Transverse colon (tissue), 4 donors: ENCODE data around the gene CNPPD1. TPM values are rescaled to one million over a fixed set of nuclear protein-coding genes. Genes with fewer than 3 reads are reported as not detected.
A peak's percentile ranks its signal among the peaks of the same experiment; 100 is the strongest.

Source experiments
- DNase-seq: peaks from one replicate; pipeline ENCODE4 v3.0.0-alpha.2; 2019
- H3K27ac ChIP-seq, 4 donors: fragments of 200-600 bp; sonication (generic); 2 replicates each; pipeline ENCODE4 v1.5.1; 2016 to 2018; ENCODE audit warnings: inconsistent platforms in 4 of 4
- H3K27me3 ChIP-seq: fragments of 200-600 bp; sonication (generic); 2 replicates; pipeline ENCODE4 v1.5.1; 2017; ENCODE audit warnings: inconsistent platforms
- H3K36me3 ChIP-seq, 4 donors: fragments of 200-600 bp; sonication (generic); 2 replicates each; pipeline ENCODE4 v1.5.1; 2017 to 2019; ENCODE audit warnings: inconsistent platforms in 4 of 4
- H3K4me1 ChIP-seq, 4 donors: fragments of 200-600 bp; sonication (generic); 2 replicates each; pipeline ENCODE4 v1.5.1; 2017 to 2020; ENCODE audit warnings: inconsistent platforms in 4 of 4
- H3K4me3 ChIP-seq, 4 donors: fragments of 200-600 bp; sonication (generic); 1 replicate in 1 of 4; 2 replicates in 3 of 4; pipeline versions ENCODE4 v1.5.1 to v1.6.1; 2017 to 2019; ENCODE audit warnings: inconsistent platforms in 4 of 4
- H3K9me3 ChIP-seq, 2 donors: fragments of 200-600 bp; sonication (generic); 2 replicates each; pipeline ENCODE4 v1.5.1; 2017 to 2019; ENCODE audit warnings: inconsistent platforms in 2 of 2
- CTCF ChIP-seq, 5 experiments: fragments of 200-600 bp in 3 of 5; fragments of 450-650 bp in 2 of 5; sonication (generic) in 3 of 5; IDR thresholded peaks; 1 replicate in 2 of 5; 2 replicates in 3 of 5; pipeline ENCODE4 v1.5.1; 2016 to 2017; ENCODE audit warnings: antibody characterized with exemption in 5 of 5, inconsistent platforms in 3 of 5, mild to moderate bottlenecking in 2 of 5, moderate library complexity in 1 of 5
- EP300 ChIP-seq: sonication (generic); formaldehyde crosslinking; IDR thresholded peaks from one replicate; pipeline ENCODE4 v1.6.1; 2017; ENCODE audit warnings: antibody characterized with exemption, low read depth
- POLR2A ChIP-seq: fragments of 450-650 bp; IDR thresholded peaks from one replicate; pipeline ENCODE4 v1.6.1; 2016; ENCODE audit warnings: antibody characterized with exemption, mild to moderate bottlenecking, moderate library complexity
- POLR2AphosphoS5 ChIP-seq, 3 donors: sonication (generic); formaldehyde crosslinking; IDR thresholded peaks; one replicate each; pipeline ENCODE4 v1.6.1; 2016; ENCODE audit warnings: antibody characterized with exemption in 3 of 3
- WGBS, 2 donors: methylation state at CpG; one replicate each; pipeline ENCODE4 v1.1.5; 2018; ENCODE audit warnings: low coverage in 1 of 2; 5-methylcytosine and 5-hydroxymethylcytosine counted together
- in situ Hi-C, 4 donors: fragments of 200-750 bp; cut with MboI; loops; one replicate each; pipeline versions ENCODE4 v1.15.0 to v1.15.1; 2017; ENCODE audit warnings: low sequenced_read_pairs in 3 of 4, low pct_ligation_motif_present in 1 of 4, low pct_unique_long_range_greater_than_20kb in 1 of 4
- intact Hi-C: fragments of 100-400 bp; cut with DNase I; formaldehyde crosslinking; loops from one replicate; pipeline ENCODE4 v1.15.1; 2023; ENCODE audit warnings: low total_unique reads
- total RNA-seq, 4 donors: library from RNA; depleted of rRNA; stranded (reverse); fragments of >200 nt; gene quantifications; one replicate each; pipeline ENCODE4 v1.1.0, GENCODE V29; 2016

CNPPD1 gene
- total RNA-seq, 4 donors from 2014 or later = 50.4 to 114 (median 106) TPM

GRCh38 chr2:219172231-219173154 is 4.2 kb downstream of the CNPPD1 start:
- Histone ChIP-seq H3K9me3 (no peaks in the 10 kb centered on the region), H3K36me3 (peaks cover 0 to 25% (median 7%) of the 10 kb centered on the region in 4 donors), H3K4me3 (no peak overlapping the region), H3K27me3 (no peaks in the 10 kb centered on the region), H3K4me1 (peaks cover 5 to 36% (median 14%) of the 10 kb centered on the region in 4 donors), H3K27ac (peak overlapping the region in 2 of 4 donors; percentile 65 to 79)
- in situ Hi-C loops (loop anchor here in 3 of 4 donors (5.0 to 25.0 kb wide), 3 partner anchors 35 to 122 kb away; partner anchors contain the start of genes DNAJB2 (in 1 of the 3) and ZFAND2B (in 1 of the 3)), intact Hi-C loops (no loop called here)
- WGBS, 2 donors = 88 to 90% methylated on average over 2 to 16 of the region's 16 CpGs
- DNase-seq = no peak
- TF ChIP-seq POLR2A = no peak
- TF ChIP-seq EP300 = no peak
- no peak for TF ChIP-seq POLR2AphosphoS5 (IDR thresholded peaks at IDR 0.05)
- no peak for TF ChIP-seq CTCF (IDR thresholded peaks at IDR 0.05)

DNA sequence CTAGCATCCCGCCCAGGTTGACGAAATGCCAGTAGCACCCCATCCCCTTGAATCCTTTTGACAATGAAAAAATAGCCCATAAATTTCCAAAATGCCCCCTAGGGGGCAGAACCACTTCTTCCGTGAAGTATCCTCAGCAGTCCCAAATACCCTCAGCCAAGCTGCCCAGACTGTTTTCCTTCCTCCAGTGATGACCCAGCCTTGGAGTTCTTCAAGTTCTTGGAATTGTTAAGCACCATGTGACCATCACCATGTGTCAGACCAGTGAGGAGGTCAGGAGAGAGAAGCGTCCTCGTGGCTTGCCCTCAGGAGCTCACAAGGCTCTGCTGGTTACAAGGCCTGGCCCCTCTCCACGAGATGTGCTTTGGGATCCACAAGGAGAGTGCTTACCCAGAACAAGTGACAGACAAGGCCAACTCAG is 5.5 kb downstream of the CNPPD1 start:
- peak; percentile 63 to 75 (median 69) for TF ChIP-seq CTCF (IDR thresholded peaks at IDR 0.05)
- no peak for TF ChIP-seq EP300
- peak in 2 of 3 donors; percentile 28 to 37 for TF ChIP-seq POLR2AphosphoS5 (IDR thresholded peaks at IDR 0.05)
- H3K9me3 ChIP-seq = no peaks in the 10 kb centered on the region
- 32% methylated on average over 6 of the region's 6 CpGs; no CpG with 5 or more reads in 1 of the 2 donors for WGBS, 2 donors
- in situ Hi-C loops = loop anchor here in 3 of 4 donors (5.0 to 25.0 kb wide), 3 partner anchors 36 to 124 kb away; partner anchors contain the start of genes DNAJB2 (in 1 of the 3) and ZFAND2B (in 1 of the 3)
- no peak overlapping the region for H3K4me3 ChIP-seq
- H3K36me3 ChIP-seq = peaks cover 0 to 25% (median 7%) of the 10 kb centered on the region in 4 donors
- H3K27ac ChIP-seq = peak overlapping the region; percentile 43 to 79 (median 63)
- intact Hi-C loops = no loop called here
- peak; percentile 38 for DNase-seq
- no peaks in the 10 kb centered on the region for H3K27me3 ChIP-seq
- peaks cover 5 to 36% (median 14%) of the 10 kb centered on the region in 4 donors for H3K4me1 ChIP-seq

- H3K36me3 ChIP-seq = peaks cover 0 to 25% (median 7%) of the 10 kb centered on the region in 4 donors
- intact Hi-C loops = loop anchor here (10.0 kb wide), 1 partner anchor 55 kb away; the partner anchor contains the start of genes ANKZF1 and ATG9A
- TF ChIP-seq POLR2AphosphoS5 (IDR thresholded peaks at IDR 0.05) = no peak
- TF ChIP-seq EP300 = no peak
- peak within 1 kb of the TSS in 3 of 4 donors; percentile 61 to 79 (median 65) for H3K27ac ChIP-seq
- in situ Hi-C loops = loop anchor here (5.0 to 25.0 kb wide), 4 partner anchors 37 to 125 kb away; partner anchors contain the start of genes ABCB6 (in 1 of the 4), DNAJB2 (in 1 of the 4) and ZFAND2B (in 1 of the 4)
- H3K4me3 ChIP-seq = no peak within 1 kb of the TSS
- peaks cover 0 to 27% (median 5%) of the 10 kb centered on the region in 4 donors for H3K4me1 ChIP-seq
- H3K9me3 ChIP-seq = no peaks in the 10 kb centered on the region
- H3K27me3 ChIP-seq = no peaks in the 10 kb centered on the region
- peak; percentile 41 for DNase-seq
- 79 to 80% methylated on average over 4 to 10 of the region's 10 CpGs for WGBS, 2 donors
These were observed 6.6 kb downstream of the CNPPD1 start, which contains the start of gene SLC23A3 for GRCh38 chr2:219169930-219170654. SLC23A3 (minus strand) TSS chr2:219170029; CDS start chr2:219169984, 45 bp downstream.

GRCh38 chr2:219168932-219169331 is 7.8 kb downstream of the CNPPD1 start:
- in situ Hi-C loops = loop anchor here in 2 of 4 donors (10.0 to 25.0 kb wide), 2 partner anchors 46 to 118 kb away; partner anchors contain the start of genes ABCB6 (in 1 of the 2) and DNAJB2 (in 1 of the 2)
- Histone ChIP-seq H3K27me3 (no peaks in the 10 kb centered on the region), H3K27ac (no peak overlapping the region), H3K9me3 (no peaks in the 10 kb centered on the region), H3K36me3 (peaks cover 0 to 16% (median 3%) of the 10 kb centered on the region in 4 donors), H3K4me1 (peaks cover 0 to 18% (median 0%) of the 10 kb centered on the region in 4 donors), H3K4me3 (no peak overlapping the region)
- intact Hi-C loops = loop anchor here (10.0 kb wide), 1 partner anchor 56 kb away; the partner anchor contains the start of genes ANKZF1 and ATG9A
- TF ChIP-seq CTCF (IDR thresholded peaks at IDR 0.05) (no peak), POLR2A (no peak), EP300 (no peak), POLR2AphosphoS5 (IDR thresholded peaks at IDR 0.05) (no peak)
- no peak for DNase-seq
